Measurements from ENCODE around the gene LSR.

LSR gene

GRCh38 chr19:35302446-35302845 lies 53.6 kb downstream of the LSR start:
- no peak for DNase-seq (ENCODE audit: low read depth)

DNA sequence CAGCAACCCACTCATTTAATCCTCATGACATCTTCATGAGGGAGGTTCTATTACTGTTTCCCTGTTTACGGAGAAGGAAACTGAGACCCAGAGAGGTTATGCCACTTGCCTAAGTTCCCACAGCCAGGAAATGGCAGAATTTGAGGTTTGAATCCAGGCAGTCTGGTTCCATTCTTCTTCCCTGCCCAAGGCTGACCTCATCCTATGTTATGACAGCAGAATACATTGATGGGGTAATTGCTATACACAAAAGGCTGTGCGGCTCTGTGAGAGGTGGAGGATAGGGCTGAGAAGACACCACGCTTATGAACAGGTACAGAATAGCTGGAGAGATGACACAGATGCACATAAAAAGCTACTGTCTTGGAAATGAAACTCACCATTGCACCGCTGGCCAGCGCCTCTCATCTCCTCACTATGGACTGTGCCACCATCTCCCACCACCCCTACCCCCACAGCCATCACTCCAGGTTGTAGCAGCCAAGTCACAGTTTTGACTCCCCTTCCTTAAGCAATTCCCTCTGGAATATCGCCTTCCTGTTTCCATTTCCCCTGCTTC lies 54.6 kb downstream of the LSR start:
- DNase-seq (ENCODE audit: low read depth), result no peak

GRCh38 chr19:35304036-35304435 lies 55.2 kb downstream of the LSR start:
- DNase-seq (ENCODE audit: low read depth), result no peak

DNA sequence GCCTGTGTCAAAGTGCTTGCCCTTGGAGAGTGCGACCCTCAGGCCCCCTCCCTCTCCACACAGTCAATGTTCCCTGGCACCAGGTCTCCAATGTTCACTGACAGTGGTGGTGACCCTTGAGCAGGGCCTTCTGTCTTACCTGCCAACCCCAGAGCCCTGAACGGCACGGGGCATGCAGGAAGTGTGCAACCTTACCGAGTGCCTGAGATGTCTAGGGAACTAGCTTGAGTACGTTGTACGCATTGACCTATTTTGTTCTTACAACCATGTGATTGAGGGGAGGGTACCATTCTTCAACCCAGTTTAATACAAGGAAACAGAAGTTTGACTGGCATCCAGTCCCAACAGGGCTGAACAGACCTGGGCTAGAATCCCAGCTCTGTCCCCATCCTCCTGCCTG lies 56.4 kb downstream of the LSR start:
- no peak for DNase-seq (ENCODE audit: low read depth)

GRCh38 chr19:35306473-35307246 lies 57.9 kb downstream of the LSR start:
- no peak for DNase-seq (ENCODE audit: low read depth)

DNA sequence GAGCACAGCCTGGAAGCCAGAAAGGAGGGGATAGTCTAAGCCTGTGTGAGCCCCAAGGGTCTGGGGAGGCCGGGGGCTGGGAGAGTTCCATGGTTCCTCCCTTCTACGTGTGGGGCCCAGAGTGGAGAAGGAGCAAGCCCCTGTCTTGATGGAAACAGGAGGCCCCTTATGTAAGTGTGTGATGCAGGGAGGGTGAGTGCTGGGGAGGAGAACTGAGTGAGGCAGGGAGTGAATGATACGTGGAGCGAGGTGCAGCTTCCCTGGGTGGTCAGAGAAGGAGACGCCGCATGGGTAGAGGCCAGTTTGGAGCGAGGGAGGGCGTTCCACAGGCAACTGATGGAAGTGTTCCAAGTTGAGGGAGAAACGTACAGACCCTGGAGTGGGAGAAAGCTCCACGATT lies 59.1 kb downstream of the LSR start:
- no peak for DNase-seq (ENCODE audit: low read depth)

GRCh38 chr19:35308910-35309309 lies 60.1 kb downstream of the LSR start:
- DNase-seq (ENCODE audit: low read depth), result no peak

- no peak for DNase-seq (ENCODE audit: low read depth)
Measured at GRCh38 chr19:35309481-35310279, 60.9 kb downstream of the LSR start.

DNA sequence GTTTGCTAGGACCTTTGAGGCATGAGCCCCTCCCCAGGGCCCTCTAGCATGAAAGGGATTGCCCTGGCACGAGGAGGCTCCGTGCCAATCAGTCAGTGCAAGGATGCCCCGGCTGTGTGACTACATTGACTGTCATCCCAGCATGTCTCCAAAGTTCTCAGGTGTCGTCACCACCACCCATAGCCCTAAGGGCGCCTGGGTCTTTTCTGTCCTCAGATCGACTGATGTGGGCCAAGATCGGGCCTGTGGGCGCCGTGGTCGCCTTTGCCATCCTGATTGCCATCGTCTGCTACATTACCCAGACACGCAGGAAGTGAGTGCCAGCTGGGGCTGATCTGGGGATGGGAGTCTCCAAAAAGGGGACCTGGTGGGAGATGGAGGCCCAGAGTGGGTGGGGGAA lies 61.5 kb downstream of the LSR start:
- no peak for DNase-seq (ENCODE audit: low read depth)

DNA sequence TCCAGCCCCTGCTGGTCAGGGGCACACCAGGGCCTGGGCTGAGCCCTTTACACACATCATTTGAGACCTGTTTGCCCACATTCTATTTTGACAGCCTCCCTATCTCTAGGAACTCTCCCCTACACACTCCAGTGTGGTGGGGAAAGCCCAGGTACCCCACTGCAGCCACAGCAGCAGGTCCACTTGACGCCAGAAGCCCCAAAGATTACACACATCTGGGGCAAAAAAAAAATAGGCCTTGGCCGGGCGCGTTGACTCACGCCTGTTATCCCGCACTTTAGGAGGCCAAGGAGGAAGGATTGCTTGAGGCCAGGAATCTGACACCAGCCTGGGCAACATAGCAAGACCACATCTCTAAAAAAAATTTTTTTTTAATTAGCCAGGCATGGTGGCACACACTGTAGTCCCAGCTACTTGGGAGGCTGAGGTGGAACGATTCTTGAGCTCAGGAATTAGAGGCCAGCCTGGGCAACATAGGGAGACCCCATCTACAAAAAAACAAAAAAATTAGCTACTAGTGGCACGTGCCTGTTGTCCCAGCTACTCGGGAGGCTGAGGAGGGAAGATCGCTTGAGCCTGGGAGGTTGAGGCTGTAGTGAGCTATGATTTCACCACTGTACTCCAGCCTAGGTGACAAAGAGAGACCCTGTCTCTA lies 62.1 kb downstream of the LSR start:
- no peak for DNase-seq (ENCODE audit: low read depth)

DNA sequence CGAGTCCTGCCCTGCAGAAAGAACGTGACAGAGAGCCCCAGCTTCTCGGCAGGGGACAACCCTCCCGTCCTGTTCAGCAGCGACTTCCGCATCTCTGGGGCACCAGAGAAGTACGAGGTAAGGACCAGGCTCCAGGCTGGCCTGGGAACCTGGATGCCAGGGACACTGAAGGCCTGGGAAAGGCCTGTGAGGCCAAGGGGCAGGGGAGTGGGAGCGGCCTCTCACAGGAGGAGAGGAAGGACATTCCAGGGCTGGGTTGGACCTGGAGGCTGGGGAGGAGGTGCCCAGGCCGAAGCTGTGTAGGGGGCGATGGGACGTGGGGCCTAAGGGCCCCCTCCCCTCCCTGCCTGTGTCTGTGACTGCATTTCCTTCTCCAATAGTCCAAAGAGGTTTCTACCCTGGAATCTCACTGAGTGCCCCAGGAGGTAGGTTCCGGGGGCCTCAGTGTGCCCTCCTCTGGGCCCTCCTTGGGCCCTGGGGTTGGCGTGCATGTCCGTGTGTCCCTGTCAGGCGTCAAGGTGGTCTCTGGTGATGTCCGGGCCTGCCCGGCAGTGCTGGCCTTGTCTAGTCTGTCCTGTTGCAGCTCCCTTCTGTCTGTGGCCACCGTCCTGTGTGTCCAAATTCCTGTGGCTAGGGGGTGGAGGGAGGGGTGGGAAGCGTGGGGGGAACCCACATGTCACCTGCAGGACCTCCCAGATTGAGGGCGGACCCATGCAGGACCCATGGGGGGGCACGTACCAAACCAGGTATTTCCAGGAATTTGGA lies 63.3 kb downstream of the LSR start:
- no peak for DNase-seq (ENCODE audit: low read depth)

GRCh38 chr19:35313587-35313986 lies 64.8 kb downstream of the LSR start:
- DNase-seq (ENCODE audit: low read depth), result no peak

DNA sequence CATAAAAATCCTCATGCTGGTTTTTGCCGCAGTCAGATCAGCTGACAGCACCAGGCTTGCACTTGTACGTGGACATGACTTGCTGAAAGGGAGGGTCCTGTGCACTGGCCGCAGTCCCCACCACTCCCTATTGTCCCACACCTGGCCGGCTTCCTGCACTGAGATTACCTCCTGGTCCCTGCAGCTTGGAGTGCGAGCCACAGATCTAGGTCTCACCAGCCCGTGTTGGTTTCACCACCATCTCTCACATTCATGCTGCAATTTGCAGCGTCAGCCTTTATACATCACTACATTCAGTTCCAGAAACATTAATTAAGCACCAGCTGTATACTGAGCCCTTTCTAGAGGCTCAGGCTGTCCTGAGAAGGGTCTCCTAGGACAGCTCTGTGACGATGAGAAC lies 65.2 kb downstream of the LSR start:
- no peak for DNase-seq (ENCODE audit: low read depth)

GRCh38 chr19:35314858-35315470 lies 66.2 kb downstream of the LSR start:
- DNase-seq (ENCODE audit: low read depth), result no peak

DNA sequence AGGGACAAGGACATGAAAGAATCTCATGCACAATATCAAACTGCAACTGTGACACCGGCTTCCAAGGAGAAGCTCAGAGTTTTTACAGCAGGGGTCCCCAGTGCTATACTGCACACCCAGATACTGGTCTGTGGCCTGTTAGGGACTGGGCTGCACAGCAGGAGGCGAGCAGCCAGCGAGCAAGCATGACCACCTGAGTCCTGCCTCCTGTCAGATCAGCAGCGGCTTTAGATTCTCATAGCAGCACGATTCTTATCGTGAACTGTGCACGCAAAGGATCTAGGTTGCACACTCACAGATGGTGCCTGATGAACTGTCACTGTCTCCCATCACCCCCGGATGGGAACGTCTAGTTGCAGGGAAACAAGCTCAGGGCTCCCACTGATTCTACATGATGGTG lies 67.1 kb downstream of the LSR start:
- DNase-seq (ENCODE audit: low read depth), result no peak

DNA sequence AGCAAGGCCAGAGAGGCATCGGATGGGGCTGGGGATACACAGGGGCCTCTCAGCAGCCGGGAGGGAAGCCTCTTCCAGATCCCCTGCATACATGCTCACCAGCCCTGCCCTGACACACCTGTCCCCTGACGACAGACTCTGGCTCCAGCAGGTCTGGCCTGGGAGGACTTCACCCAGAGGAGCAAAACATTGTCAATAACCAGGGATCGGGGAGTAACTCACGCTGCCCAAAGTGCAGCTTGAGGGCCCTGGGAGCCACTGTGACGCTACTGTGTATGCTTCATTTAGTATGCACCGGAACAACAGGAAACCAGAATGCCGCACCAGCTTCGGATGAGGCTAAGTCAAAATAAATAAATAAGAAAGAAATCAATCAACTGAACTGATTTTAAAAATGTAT lies 67.8 kb downstream of the LSR start:
- DNase-seq (ENCODE audit: low read depth), result no peak
